HG03342 (cell line): ENCODE measurements around the gene UROS.
A peak's percentile ranks its signal among the peaks of the same experiment; 100 is the strongest.

ENCODE experiments used
- ATAC-seq: cut with Tn5 transposase; IDR thresholded peaks from one replicate; pipeline ENCODE4 v1.9.1; 2021; ENCODE audit warnings: mild to moderate bottlenecking, moderate library complexity; ENCODE audit not compliant: unreplicated experiment

The UROS gene

DNA sequence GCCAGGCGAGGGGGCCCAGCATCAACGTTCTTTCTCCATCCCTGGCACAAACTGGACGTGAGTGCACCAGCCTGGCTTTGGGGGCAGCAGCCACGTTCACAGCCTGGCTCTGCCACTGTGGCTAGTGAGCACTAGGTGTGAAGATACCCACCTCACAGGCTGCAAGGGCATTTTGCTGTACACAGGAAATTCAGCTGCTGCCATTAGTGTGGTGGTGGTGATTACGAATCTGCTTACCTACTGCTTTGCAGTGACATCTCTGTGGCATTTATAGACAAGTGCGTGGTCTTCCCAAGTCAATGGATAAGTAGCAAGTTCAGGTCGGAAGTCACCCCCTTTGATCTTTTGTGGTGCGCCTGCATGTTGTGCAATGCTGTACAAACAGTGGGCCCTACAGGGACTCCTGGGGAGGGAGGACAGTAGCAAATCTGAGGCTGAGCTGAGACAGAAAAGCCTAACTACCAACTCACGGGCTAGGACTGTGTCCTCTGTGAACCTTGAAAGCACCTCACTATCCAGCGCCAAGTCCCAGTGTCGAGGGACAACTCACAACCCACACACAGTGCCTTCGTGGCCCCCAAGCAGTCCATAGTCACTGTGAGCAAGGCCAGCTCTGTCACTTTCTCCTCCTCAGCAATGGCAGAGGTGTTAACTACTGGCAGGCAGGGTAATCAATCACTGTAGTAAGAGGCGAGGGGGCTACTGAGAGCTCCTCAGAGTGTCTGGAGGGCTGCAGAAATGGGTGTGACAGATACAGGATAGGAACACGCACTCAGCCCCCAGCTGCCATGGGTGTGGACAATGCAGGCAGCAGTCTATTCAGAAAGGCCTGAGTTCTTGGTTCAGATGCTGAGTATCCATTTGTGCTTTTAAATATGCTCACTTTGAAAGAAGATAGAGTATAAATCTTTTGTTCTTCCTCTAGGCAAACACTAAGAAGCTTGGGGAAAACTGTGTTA lies 30.4 kb downstream of the UROS start:
- no peak for ATAC-seq

DNA sequence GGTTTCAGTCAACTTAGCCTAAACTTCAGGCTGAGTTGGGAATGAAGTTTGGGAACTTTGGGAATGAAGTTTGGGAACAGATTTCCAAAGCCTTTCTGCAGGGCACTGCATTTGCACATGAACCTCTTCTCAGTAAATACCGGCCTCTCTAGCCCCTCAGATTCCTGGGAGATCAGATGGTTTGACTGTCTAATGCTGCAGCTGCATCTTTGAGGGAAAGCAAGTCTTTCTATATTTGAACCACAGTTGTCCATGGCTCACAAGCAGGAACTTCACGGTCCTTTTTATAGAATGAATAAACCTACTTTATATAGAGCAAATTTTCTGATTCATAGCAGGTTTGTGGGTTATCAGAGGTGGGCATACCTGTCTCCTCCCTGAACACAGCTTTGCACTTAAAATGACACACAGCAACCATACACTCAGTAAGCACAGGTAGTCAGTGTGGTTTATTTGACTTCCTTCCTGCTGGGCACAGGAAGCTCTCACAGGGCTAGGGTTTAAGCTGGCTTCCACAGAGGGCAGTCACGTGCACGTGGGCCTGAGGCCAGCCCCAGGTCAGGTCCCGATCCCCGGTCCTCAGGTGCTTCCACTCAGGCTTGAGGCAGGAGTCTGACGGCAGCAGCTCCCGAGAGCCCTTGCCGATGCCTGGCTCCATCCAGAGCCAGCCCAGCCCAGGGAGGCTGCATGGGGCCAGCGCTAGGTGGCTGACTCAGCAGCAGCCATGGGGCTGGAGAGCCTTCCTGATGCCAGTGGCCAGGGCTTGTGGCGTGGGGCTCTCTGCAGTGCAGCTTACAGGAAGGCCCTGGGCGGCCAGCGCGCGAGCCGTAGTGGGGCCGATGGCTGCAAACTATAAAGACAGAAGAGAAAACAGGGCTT lies 34.7 kb downstream of the UROS start:
- ATAC-seq: no peak

DNA sequence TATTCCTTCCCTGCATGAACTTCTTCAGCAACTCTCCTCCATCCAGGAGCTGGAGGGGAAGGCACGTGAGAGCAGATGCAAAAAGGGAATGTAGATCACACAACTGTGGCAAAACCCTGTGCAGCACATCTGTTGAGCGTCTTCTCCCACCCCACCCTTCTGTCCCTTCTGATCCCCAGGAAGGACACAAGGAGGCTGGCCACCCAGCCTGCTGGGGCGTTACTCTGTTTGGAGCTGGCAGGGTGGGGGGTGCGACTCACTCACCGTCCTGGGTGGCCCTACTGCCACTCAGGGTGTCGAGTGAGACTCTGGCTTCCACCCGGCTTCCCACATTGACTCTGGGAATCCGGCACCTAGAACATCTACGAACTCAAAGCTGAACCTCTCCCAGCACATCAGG lies 37.3 kb downstream of the UROS start:
- no peak for ATAC-seq

DNA sequence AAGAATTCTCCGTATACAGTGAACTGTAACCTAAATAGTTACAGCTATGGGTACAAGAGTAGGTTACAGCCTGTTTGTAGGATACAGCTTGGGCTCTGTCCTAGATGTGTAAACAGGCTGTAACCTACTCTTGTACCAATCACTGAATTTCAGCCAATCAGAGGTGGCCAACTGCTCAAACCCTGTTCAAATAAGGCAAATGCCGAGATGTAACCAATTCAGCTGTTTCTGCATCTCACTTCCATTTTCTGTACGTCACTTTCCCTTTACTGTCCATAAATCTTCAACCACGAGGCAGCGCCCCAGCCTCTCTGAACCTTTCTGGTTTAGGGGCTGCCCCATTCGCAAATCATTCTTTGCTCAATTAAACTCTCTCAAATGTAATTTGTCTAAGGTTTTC lies 39.1 kb downstream of the UROS start:
- peak; percentile 68 for ATAC-seq

DNA sequence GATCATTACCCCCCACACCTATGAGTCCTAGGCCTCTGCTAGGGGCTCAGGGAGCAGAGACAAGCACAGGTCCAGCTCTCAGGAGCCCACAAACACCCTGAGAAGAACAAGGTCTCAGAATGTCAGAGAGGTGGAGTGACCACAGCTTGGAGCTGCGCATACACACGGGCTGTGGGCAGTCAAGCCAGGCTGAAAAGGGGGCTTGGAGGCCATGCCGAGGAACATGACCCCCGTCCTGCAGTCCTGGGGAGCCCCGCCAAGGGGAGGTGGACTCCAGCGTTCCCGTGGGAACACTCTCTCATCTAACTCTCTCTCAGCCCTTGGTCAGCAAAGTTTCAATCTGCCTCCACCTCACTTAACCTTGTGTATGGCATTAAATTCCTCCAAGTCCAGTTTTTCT lies 39.6 kb downstream of the UROS start:
- no peak for ATAC-seq

DNA sequence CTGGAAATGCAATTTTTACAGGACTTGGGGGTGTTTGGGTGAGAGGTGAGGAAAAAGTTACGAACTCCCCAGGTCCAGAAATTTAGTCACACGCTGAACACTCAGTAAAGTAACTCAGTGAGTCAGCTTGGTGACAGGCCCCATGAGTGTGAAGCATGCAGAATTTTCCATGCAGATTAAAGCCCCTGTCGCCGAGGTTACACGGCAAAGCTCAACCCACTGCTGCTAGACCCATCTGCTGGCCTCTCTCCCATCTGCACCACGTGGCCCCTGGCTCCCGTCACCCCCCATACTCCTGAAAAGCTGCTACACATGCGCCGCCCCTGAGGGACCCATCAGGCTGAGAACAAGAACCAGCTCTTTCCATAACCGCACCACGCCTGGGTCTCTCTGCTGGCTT lies 40.4 kb downstream of the UROS start:
- ATAC-seq: no peak

DNA sequence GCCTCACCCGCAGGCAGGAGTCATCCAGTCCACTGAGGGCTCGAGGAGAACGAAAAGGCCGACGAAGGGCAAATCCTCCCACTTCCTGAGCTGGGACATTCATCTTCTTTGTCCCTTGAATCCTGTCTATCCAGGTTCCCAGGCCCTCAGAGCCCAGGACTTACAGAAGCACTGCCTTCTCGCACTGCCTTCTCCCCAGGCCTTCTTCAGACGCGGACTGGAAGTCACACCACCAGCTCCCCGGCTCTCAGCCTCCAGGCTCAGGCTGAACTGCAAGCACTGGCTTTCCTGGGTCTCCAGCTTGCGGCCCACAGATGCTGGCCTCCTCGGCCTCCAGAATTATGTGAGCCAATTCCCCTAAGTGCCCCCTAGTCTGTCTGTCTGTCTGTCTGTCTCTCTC lies 41.0 kb downstream of the UROS start:
- ATAC-seq: no peak

DNA sequence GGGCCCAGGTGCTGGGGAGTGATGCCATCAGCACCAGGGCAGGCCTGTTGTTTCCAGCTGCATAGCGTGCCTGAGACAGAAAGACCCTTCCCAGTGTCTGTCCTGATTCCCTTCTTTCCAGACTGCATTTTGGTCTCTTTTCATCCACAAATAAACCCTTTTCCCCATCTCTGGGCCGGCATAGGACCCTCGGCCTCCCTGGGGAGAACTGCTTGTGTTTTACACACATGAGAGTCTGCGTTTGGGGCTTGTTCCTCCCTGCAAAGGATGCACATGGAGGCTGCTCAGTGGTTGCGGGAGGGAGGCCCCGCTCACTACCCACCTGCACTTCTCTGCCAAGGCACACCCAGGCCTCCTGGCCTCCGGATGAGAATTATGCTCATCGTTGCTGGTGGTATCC lies 41.7 kb downstream of the UROS start:
- ATAC-seq: no peak

DNA sequence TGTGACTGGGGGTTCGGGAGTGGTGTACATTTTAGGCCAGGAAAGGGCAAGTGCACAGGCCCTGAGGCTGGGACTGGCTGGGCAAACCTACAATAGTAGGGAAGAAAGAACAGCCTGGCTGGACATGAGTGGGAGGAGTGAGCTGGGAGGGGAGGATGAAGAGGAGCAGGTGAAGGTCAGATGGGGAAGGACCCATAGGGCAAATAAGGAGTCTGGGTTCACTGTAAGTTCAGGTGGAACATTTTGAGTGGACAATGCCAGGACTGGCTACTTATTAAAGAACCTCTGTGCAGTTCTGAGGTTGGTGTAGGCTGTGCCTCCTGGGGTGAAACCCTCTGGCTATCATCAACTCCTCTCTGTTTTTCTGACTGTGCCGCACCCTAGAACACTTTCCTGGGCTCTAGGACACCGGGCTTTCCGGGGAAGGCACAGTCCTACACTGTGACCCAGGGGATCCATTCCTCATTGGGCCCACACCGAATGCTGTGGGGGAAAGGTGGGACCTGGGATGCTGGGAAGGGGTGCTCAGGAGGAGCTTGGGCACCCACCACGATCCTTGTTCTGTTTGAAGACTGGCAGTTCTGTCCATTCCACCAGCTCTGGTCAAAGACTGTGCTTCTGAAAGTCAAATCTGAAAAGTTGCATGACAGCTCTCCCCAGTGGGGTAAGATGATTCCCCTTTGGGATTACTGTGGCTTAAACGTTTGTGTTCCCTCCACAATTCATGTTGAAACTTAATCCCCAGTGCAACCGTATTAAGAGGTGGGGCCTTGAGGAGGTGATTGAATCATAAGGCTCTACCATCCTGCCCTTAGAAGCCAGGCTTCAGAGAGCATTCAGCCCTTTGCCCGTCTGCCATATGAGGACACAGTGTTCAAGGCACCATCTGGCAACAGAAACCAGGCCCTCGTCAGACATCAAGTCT lies 43.4 kb downstream of the UROS start:
- ATAC-seq: no peak

DNA sequence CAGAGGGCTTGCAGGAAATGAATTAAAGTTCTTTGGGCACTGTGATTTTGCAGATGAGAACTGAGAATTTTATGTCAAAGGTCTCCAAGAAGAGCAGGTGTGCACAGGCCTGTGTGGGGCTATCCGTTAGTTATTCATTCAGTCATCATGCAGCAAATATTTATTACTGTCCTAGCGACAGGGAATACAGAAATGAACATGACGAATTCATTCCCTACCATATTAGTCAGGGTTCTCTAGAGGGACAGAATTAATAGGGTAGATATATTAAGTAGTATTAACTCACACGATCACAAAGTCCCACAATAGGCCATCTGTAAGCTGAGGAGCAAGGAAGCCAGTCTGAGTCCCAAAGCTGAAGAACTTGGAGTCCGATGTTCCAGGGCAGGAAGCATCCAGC lies 44.5 kb downstream of the UROS start:
- ATAC-seq: no peak

DNA sequence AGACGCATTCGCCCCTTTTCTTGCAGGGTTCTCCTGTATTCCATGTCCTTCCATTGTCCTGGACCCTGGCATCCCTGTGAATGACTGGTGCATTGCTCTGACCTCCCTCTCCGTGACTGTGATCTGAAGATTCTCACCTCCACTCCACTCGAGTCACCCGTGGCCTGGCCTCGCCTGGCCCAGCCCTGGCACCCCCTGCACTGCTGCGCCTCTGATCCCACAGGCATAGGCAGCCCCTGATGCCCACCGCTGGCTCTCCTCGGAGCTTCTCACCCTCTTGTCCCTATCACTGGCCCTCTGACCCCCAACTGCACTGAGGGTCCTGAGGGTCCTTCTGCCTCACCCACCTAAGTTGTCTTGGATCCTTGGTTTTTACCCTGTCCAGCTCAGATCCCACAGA lies 45.3 kb downstream of the UROS start:
- ATAC-seq: no peak

DNA sequence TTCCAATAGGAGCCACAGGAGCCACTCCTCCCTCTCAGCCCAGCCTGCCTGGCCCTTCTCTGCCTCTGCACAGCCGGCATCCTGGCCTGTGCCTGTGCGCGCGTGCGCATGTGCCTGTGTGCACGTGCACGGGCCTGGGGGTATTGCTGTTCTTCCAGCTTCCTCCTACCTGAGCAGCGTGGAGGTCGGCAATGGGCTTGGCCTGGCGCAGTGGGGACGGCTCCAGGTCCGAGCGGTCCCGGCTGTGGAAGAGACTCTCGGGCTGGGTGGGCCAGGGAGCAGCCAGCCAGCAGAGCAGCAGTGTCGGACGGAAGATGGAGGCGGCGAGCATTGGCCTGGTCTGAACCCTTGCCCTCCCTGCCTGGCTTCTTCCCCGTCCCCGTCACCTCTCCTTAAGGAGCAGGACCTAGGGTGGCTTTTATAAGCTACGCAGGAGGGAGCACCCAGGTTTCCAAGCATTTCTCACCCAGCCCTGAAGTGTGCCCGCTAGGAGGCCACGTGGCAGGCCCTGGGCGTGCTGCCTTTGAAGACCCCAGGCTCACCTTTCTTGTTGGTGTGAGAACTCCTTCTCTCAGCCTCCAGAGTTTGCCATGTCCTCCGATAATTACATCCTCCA lies 47.5 kb downstream of the UROS start, which contains the start of gene MMP21:
TSS of gene MMP21 (minus strand) at position 331 of the 616 bp plus-strand sequence. CDS start at position 331, 0 bp downstream.
- ATAC-seq: no peak

DNA sequence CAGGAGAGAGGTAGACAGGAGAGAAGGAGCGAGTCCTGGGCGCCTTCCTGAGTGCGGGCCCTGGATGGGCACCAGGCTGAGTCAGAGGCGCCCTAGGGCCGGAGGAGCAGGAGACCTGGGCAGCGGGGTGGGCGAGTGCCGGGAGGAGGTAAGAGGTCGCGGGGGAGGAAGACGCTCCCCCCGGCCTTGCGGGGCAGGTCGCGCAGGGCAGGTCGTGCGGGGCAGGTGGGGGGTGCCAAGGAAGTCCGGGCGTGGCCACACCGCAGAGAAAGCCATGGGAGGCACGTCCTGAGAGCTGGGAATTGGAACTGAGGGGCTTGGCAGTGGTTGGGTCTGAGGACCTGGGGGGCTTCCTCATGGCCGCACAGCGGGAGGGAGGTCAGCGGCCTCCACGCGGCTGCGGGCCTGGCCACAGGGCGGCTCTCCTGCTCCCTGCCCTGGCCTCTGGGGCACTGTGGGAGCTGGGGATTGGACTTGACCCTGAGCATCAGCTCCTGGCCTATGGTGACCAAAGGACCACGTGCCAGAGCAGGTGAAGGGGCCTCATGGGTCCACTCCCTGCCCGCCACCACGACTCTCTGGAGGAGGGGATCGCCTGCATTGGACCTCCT lies 48.4 kb downstream of the UROS start:
- no peak for ATAC-seq

DNA sequence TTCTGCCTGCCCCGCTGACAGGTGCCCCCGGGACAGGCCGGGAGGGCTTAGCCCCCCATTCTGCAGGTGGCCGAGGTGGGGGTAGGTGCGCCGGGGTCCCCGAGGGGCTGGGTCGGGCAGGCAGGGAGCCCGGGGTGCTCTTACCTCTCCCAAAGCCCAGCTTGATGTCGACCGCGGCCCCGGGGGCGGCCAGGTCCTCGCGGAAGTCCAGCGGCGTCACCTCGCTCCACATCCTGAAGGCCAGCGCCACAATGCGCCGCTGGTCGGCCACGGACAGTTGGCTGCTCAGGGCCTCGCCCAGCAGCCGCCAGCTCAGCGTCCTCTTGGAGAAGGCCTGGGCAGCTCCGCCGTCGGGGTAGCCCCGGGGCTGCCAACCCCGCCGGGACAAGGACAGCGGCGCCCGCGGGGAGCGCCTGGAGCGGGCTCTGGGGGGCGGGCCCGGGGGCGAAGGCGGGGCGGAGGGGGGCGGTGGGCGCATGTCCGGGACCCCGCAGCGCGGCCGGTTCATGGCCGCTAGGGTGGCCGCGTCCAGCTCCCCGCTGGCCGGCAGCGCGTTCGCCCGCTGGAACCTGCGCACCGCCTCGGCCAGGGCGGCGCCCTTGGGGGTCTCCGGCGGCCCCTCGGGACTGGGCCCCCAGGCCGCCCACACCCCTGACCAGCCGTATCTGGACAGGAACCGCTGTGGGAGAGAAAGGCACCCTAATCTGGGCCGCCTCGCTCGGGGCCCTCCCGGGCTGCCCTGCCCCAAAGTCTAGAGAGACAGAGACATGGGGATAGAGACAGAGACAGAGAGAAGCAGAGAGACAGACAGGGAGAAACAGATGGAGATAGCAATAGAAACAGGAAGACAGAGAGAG lies 49.1 kb downstream of the UROS start:
- no peak for ATAC-seq

DNA sequence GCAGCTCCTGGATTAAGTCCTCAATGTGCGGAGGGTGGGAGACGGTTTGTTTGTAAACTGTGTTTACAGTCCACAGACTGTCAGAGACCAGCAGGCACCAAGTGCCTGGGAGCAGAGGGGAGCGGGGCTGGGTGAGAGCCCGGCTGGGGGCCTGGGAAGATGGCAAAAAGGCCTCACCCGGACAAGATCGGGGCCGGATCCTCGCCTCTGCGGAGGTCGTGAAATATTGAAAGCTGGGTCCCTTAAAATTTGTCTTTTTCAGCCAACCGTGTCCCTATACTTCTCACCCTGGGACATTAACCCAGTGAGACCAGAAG lies 50.2 kb downstream of the UROS start:
- no peak for ATAC-seq

DNA sequence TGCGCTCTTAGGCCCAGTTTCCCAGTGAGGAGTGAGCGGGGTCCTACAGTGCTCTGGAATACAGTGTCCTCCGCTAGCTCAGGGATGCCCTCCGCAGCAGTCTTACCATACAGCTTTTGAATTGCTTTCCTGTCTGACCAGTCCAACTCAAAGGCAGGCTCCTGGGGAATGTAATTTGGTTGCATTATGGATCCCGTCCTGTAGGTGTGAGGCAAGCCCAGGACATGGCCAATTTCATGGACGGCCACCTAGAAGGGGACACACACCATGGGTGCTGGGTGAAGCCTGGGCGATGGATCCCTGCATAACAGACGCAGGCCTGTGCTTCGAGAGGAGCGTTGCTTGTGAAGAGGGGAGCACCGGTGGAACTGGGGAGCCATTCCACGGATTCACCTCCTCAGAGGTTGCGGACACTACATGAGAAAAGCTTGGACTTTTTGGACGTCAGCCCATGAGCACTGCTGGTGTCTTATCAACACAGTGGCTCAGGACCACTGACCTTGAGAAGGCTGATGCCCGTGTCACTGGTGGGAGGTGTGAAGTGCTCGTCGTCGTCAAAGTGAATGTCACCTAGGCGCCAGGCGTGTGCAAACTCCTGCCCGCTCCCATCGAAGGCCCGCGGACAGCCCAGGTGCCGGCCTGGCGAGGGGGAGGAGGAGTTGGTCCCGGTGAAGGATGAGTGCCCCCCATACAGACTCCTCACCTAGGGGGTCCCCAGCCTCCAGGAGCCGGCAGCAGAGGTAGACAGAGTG lies 50.8 kb downstream of the UROS start:
- ATAC-seq: no peak

DNA sequence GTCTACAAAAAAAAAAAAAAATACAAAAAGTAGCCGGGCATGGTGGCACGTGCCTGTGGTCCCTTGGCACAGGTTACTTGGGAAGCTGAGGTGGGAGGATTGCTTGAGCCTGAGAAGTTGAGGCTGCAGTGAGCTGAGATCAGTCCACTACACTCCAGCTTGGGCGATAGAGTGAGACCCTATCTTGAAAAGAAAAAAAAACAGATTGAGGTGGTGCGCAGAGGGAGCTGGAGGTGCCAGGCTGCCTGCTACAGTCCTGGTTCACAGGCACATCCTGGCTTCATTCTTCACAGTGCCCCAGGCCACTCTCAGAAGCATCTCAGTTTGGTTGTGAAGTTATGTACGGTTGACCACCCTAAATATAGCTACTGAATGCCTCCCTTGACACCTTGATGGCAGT lies 52.2 kb downstream of the UROS start:
- no peak for ATAC-seq

DNA sequence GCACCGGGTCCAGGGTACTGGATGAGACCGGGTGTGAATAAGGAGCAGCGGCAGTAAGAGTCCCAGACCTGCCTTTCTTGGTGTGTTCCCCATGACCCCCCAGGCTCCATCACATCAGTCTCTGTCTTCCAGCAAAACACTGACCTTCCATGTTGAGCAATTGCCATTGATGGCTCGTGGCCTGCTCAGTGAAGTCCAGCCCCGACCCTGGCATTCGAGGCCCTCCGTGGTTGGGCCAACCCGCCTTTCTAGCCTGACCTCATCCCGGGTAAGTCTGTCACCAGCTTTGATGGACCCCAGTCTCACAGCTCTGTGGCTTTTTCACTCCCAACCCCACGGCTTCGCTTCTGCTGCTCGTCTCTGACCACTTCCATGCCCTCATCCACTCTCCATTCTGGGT lies 53.9 kb downstream of the UROS start:
- ATAC-seq: no peak
